ENCODE measurements around the gene RHBDF1.

Gene RHBDF1

GRCh38 chr16:94918-95265 is 22.5 kb upstream of the RHBDF1 start:
- H3K27ac ChIP-seq (replicated peaks): no peak overlapping the region
- no peak for DNase-seq (ENCODE audit: low read depth in 1 of 2, low spot score in 1 of 2)
- no peaks in the 10 kb centered on the region for H3K27me3 ChIP-seq (ENCODE audit: insufficient read depth, poor library complexity, severe bottlenecking)
- H3K4me3 ChIP-seq (replicated peaks; ENCODE audit: insufficient read depth, low read length): no peak overlapping the region
- no peak for TF ChIP-seq POLR2AphosphoS5 (IDR thresholded peaks at IDR 0.05; ENCODE audit: low read depth)
- TF ChIP-seq, protein P1, sequence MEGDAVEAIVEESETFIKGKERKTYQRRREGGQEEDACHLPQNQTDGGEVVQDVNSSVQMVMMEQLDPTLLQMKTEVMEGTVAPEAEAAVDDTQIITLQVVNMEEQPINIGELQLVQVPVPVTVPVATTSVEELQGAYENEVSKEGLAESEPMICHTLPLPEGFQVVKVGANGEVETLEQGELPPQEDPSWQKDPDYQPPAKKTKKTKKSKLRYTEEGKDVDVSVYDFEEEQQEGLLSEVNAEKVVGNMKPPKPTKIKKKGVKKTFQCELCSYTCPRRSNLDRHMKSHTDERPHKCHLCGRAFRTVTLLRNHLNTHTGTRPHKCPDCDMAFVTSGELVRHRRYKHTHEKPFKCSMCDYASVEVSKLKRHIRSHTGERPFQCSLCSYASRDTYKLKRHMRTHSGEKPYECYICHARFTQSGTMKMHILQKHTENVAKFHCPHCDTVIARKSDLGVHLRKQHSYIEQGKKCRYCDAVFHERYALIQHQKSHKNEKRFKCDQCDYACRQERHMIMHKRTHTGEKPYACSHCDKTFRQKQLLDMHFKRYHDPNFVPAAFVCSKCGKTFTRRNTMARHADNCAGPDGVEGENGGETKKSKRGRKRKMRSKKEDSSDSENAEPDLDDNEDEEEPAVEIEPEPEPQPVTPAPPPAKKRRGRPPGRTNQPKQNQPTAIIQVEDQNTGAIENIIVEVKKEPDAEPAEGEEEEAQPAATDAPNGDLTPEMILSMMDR (IDR thresholded peaks at IDR 0.05; ENCODE audit: insufficient read depth, low read length): no peak
- no peak for TF ChIP-seq REST (IDR thresholded peaks at IDR 0.05; ENCODE audit: insufficient replicate concordance, low read depth)
- TF ChIP-seq GABPA (IDR thresholded peaks at IDR 0.05; ENCODE audit: low read depth): no peak
- TF ChIP-seq SPI1 (IDR thresholded peaks at IDR 0.05; ENCODE audit: borderline replicate concordance, low read depth): no peak

- Histone ChIP-seq H3K4me3 (replicated peaks; ENCODE audit: insufficient read depth, low read length) (no peak overlapping the region), H3K27ac (replicated peaks) (no peak overlapping the region), H3K27me3 (ENCODE audit: insufficient read depth, poor library complexity, severe bottlenecking) (no peaks in the 10 kb centered on the region)
- TF ChIP-seq, protein P1 (IDR thresholded peaks at IDR 0.05; ENCODE audit: insufficient read depth, low read length): no peak
- TF ChIP-seq SPI1 (IDR thresholded peaks at IDR 0.05; ENCODE audit: borderline replicate concordance, low read depth) (no peak), GABPA (IDR thresholded peaks at IDR 0.05; ENCODE audit: low read depth) (no peak), POLR2AphosphoS5 (IDR thresholded peaks at IDR 0.05; ENCODE audit: low read depth) (no peak), REST (IDR thresholded peaks at IDR 0.05; ENCODE audit: insufficient replicate concordance, low read depth) (no peak)
- no peak for DNase-seq (ENCODE audit: low read depth in 1 of 2, low spot score in 1 of 2)
Measured at GRCh38 chr16:92431-93339, 20.3 kb upstream of the RHBDF1 start.

DNA sequence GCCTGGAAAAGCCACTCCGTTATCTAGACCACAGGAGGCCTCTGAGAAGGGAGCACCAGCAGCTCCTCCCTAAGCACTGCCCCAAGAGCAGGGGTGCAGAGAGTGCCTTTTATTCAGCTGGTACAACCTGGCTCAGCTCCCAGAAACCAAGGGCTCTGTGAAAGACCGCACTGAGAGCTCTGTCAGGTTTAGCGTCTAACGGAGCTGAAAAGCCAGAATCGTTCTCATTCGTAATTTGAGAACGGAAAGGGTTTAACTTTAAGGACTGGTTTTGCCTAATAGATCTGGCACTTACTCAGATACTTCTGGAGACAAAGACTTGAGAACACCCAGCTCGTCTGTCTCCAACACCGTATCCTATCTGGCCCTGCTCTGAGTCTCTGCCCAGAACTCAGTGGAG is 19.1 kb upstream of the RHBDF1 start:
- Histone ChIP-seq H3K27ac (replicated peaks) (no peak overlapping the region), H3K27me3 (ENCODE audit: insufficient read depth, poor library complexity, severe bottlenecking) (no peaks in the 10 kb centered on the region), H3K4me3 (replicated peaks; ENCODE audit: insufficient read depth, low read length) (no peak overlapping the region)
- TF ChIP-seq, protein P1 (IDR thresholded peaks at IDR 0.05; ENCODE audit: insufficient read depth, low read length): no peak
- TF ChIP-seq GABPA (IDR thresholded peaks at IDR 0.05; ENCODE audit: low read depth): no peak
- no peak for TF ChIP-seq REST (IDR thresholded peaks at IDR 0.05; ENCODE audit: insufficient replicate concordance, low read depth)
- TF ChIP-seq POLR2AphosphoS5 (IDR thresholded peaks at IDR 0.05; ENCODE audit: low read depth): no peak; the same call in 1 of the 2 replicates
- TF ChIP-seq SPI1 (IDR thresholded peaks at IDR 0.05; ENCODE audit: borderline replicate concordance, low read depth): no peak
- no peak for DNase-seq (ENCODE audit: low read depth in 1 of 2, low spot score in 1 of 2)
